A673 (cell line): ENCODE data around the gene SBSN. TPM values are rescaled to one million over a fixed set of nuclear protein-coding genes. Genes with fewer than 3 reads are reported as not detected.

Experiments
- BruUV-seq: library from RNA; stranded (reverse); fragments of 400-500 nt; replicated peaks from 2 replicates; lab custom pipeline; 2021; lab: Mats Ljungman, UMichigan
- CTCF ChIA-PET: fragments of 300-600 bp; sonication (Branson Sonifier 250); formaldehyde crosslinking; loops from one replicate; lab custom pipeline; 2022; ENCODE audit warnings: antibody characterized with exemption; lab: Charles Lee
- POLR2A ChIA-PET: fragments of 300-600 bp; sonication (Branson Sonifier 250); formaldehyde crosslinking; loops from one replicate; lab custom pipeline; 2022; ENCODE audit warnings: antibody characterized with exemption; ENCODE audit not compliant: low non-redundant PET; lab: Charles Lee
- DNase-seq: peaks from one replicate; pipeline ENCODE4 v3.0.0-alpha.2; 2015; ENCODE audit warnings: low spot score
- H3K27ac ChIP-seq: fragments of 200-600 bp; sonication (generic); 2 replicates; pipeline ENCODE4 v1.5.1; 2016; ENCODE audit warnings: mixed run types, low read depth, mild to moderate bottlenecking, mixed read lengths, antibody characterized with exemption, low read length; ENCODE audit not compliant: poor library complexity, severe bottlenecking
- H3K27me3 ChIP-seq: fragments of 200-600 bp; sonication (generic); replicated peaks from 2 replicates; pipeline ENCODE4 v1.6.1; 2017; ENCODE audit warnings: mixed run types, low read depth, mild to moderate bottlenecking, mixed read lengths, antibody characterized with exemption, low read length; ENCODE audit not compliant: insufficient read depth, poor library complexity
- H3K36me3 ChIP-seq: fragments of 200-600 bp; sonication (generic); 2 replicates; pipeline ENCODE4 v1.6.1; 2016; ENCODE audit warnings: mixed run types, mild to moderate bottlenecking, mixed read lengths, antibody characterized with exemption, low read length; ENCODE audit not compliant: insufficient read depth, poor library complexity, severe bottlenecking
- H3K4me1 ChIP-seq: fragments of 200-600 bp; sonication (generic); 2 replicates; pipeline ENCODE4 v1.6.1; 2017; ENCODE audit warnings: mixed run types, mild to moderate bottlenecking, mixed read lengths, antibody characterized with exemption, low read length; ENCODE audit not compliant: insufficient read depth, poor library complexity, severe bottlenecking
- H3K4me3 ChIP-seq: fragments of 200-600 bp; sonication (generic); 2 replicates; pipeline ENCODE4 v1.5.1; 2016; ENCODE audit warnings: low read depth, mixed run types, mild to moderate bottlenecking, mixed read lengths, low read length; ENCODE audit not compliant: poor library complexity, severe bottlenecking
- H3K9me3 ChIP-seq: fragments of 200-600 bp; sonication (generic); 2 replicates; pipeline ENCODE4 v1.6.1; 2016; ENCODE audit warnings: mixed run types, low read depth, mild to moderate bottlenecking, mixed read lengths, antibody characterized with exemption, low read length; ENCODE audit not compliant: poor library complexity, severe bottlenecking
- EZH2 ChIP-seq: fragments of 200-600 bp; sonication (generic); IDR thresholded peaks from 2 replicates; pipeline ENCODE4 v1.6.1; 2017; ENCODE audit warnings: borderline replicate concordance, low read depth, mild to moderate bottlenecking, mixed read lengths, antibody characterized with exemption, low read length; ENCODE audit not compliant: poor library complexity, severe bottlenecking
- intact Hi-C: fragments of 100-400 bp; cut with micrococcal nuclease; formaldehyde crosslinking; loops from one replicate; pipeline ENCODE4 v1.10.0; 2022; ENCODE audit not compliant: unreplicated experiment
- total RNA-seq: library from RNA; stranded (reverse); gene quantifications from 2 replicates; pipeline ENCODE4 v1.2.3, GENCODE V29; 2021
- TF ChIP-seq, protein P1 (sequence below): fragments of 300-800, 200-600 bp; sonication (generic); conservative IDR thresholded peaks from 2 replicates; pipeline ENCODE4 v1.5.1; 2017; ENCODE audit warnings: low read depth, mild to moderate bottlenecking, antibody characterized with exemption, low read length, moderate library complexity, mixed read lengths

The SBSN gene
- total RNA-seq, 1 experiment from 2014 or later: not detected

DNA sequence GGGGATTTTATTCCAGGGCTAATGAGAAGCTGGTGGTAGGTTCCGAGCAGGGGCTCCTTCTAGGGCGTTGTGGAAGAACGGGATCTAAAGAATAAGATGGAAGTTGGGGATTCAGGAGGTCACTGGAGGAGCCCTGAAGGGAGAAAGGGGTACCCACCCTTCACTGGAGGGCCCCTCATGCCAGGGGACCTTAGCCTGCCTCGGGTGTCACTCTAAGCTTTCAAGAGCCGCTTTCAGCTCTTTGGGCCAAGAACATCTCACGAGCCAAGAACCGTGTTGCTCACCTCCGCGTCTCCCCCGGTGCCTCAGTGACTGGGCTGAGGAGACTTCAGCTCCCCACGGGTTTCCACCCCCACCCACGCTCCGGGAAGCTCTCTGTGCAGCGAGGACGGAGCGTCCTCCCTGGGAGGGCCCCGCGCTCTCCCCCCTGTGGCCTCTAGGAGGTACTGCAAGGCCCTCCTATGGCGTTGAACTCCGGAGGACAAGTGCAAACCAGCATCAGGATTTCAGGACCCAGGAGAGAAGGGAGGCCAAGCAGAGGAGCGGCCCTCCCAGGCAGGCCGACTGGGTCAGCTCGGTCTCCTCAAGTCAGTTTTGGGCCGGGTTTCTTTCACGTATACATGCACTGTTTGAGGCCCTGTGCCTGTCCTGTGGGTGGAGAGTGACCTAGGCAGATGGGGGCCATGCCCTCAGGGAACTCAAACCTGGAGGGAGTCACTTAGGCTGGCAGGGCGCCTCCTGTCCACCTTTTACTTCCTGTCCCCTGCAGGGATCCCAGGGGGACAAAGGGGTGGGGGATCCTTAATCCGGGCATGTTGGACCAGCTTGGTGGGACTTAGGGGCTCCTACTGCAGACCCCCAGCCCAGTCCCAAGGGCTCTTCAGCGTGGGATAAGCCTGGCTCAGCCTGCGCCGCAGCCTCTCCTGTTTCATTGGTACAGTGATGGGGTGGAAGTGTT, 32.7 kb downstream of the SBSN start:
- Histone ChIP-seq H3K27me3 (peaks cover 27% of the 10 kb centered on the region), H3K27ac (no peak overlapping the region), H3K4me3 (no peak overlapping the region), H3K4me1 (no peaks in the 10 kb centered on the region), H3K36me3 (no peaks in the 10 kb centered on the region), H3K9me3 (no peaks in the 10 kb centered on the region)
- ChIA-PET CTCF (interaction anchor here (0.6 to 1.8 kb wide), 3 partner anchors 53 to 142 kb away, joined by 3 to 23 read pairs (median 3); partner anchors contain the start of gene FFAR3), POLR2A (interaction anchor here (0.6 kb wide), 1 partner anchor 131 kb away, joined by 4 read pairs; no protein-coding TSS in a partner anchor)
- no TSS peak for BruUV-seq
- intact Hi-C loops: loop anchor here (1.0 kb wide), 1 partner anchor 143 kb away; no protein-coding TSS in a partner anchor
- no peak for TF ChIP-seq EZH2
- TF ChIP-seq, protein P1, sequence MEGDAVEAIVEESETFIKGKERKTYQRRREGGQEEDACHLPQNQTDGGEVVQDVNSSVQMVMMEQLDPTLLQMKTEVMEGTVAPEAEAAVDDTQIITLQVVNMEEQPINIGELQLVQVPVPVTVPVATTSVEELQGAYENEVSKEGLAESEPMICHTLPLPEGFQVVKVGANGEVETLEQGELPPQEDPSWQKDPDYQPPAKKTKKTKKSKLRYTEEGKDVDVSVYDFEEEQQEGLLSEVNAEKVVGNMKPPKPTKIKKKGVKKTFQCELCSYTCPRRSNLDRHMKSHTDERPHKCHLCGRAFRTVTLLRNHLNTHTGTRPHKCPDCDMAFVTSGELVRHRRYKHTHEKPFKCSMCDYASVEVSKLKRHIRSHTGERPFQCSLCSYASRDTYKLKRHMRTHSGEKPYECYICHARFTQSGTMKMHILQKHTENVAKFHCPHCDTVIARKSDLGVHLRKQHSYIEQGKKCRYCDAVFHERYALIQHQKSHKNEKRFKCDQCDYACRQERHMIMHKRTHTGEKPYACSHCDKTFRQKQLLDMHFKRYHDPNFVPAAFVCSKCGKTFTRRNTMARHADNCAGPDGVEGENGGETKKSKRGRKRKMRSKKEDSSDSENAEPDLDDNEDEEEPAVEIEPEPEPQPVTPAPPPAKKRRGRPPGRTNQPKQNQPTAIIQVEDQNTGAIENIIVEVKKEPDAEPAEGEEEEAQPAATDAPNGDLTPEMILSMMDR: peak; percentile 95
- DNase-seq: peak; percentile 76

DNA sequence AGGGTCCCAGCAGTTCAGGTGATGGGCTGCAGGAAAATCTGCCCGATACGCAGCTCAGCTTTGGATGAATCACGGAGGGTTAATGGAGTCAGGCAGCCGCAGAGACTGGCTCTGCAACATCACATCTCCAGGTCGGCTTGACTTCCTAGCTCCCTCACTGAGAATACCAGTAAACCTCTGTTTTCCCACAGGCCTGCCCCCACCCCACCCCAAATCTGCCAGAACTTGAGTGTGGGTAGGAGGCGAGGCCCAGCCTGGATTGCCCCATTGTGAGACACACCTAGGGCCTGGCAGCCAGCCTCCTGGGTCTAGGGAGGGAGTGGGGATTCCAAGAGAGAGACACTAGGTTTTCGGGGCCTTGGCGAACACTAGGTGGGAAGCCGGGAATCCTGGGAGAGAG, 34.1 kb downstream of the SBSN start:
- H3K36me3 ChIP-seq: no peaks in the 10 kb centered on the region
- peaks cover 32% of the 10 kb centered on the region for H3K27me3 ChIP-seq
- intact Hi-C loops: no loop called here
- ChIA-PET POLR2A (no interaction called here), CTCF (interaction anchor here (0.5 kb wide), 1 partner anchor 339 kb away, joined by 3 read pairs; the partner anchor contains the start of gene FXYD5)
- H3K4me3 ChIP-seq: no peak overlapping the region
- no peaks in the 10 kb centered on the region for H3K4me1 ChIP-seq
- H3K27ac ChIP-seq: no peak overlapping the region
- BruUV-seq: no TSS peak
- no peaks in the 10 kb centered on the region for H3K9me3 ChIP-seq
- TF ChIP-seq EZH2: no peak
- TF ChIP-seq, protein P1: no peak
- DNase-seq: no peak

DNA sequence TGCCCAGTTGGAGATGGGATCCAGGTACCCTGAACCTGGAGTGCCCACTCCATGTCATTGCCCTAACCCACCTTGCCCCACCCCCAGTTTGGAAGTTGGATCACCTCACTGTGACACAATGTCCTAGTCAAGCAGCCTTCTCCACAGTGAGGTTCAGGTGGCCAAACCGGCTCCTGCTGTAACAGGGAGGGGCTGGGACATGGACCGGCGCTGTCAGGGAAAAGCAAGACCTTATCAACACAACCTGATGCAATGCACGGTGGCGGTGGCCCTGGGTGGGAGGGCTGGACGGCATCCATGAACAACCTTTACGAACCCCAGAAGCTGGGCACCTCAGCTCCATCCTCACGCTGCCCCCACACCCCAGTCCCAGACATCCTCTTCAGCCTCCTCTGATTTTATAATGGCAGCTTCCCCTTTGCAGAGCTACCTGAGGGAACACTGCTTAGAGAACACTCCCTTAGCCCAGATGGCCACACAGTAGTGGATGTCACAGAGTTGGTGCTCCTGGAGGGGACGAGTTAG, 36.2 kb downstream of the SBSN start:
- Histone ChIP-seq H3K4me1 (no peaks in the 10 kb centered on the region), H3K27me3 (peaks cover 47% of the 10 kb centered on the region), H3K27ac (no peak overlapping the region), H3K9me3 (no peaks in the 10 kb centered on the region), H3K36me3 (no peaks in the 10 kb centered on the region), H3K4me3 (no peak overlapping the region)
- no peak for DNase-seq
- intact Hi-C loops: no loop called here
- TF ChIP-seq, protein P1: no peak
- TF ChIP-seq EZH2: no peak
- ChIA-PET CTCF (no interaction called here), POLR2A (no interaction called here)
- no TSS peak for BruUV-seq
